HepG2 (cell line): ENCODE results near the gene TUBB2B. TPM values are rescaled to one million over a fixed set of nuclear protein-coding genes. Genes with fewer than 3 reads are reported as not detected.

Experiments
- CAMTA2 ChIP-seq: sonication (generic); formaldehyde crosslinking; IDR thresholded peaks from 2 replicates; pipeline ENCODE4 v1.4.0; 2020; ENCODE audit warnings: mild to moderate bottlenecking, missing genetic modification reagents, borderline replicate concordance
- EHMT2 ChIP-seq: fragments of 200-600 bp; sonication (generic); IDR thresholded peaks from 2 replicates; pipeline ENCODE4 v1.7.0; 2017; ENCODE audit warnings: antibody characterized with exemption, low read depth, low read length, borderline replicate concordance
- HOXA7 ChIP-seq: sonication (generic); formaldehyde crosslinking; IDR thresholded peaks from 2 replicates; pipeline ENCODE4 v1.8.1; 2022; ENCODE audit warnings: mild to moderate bottlenecking, missing genetic modification reagents, moderate library complexity
- HOXA9 ChIP-seq: sonication (generic); formaldehyde crosslinking; IDR thresholded peaks from 2 replicates; pipeline ENCODE4 v1.8.1; 2022; ENCODE audit warnings: missing genetic modification reagents, mild to moderate bottlenecking, moderate library complexity, borderline replicate concordance
- MAFF ChIP-seq: IDR thresholded peaks from 2 replicates; pipeline ENCODE4 v1.6.1; 2011; ENCODE audit warnings: low read depth, low read length, improper control_type of control experiment
- MEF2D ChIP-seq: sonication (generic); formaldehyde crosslinking; IDR thresholded peaks from 2 replicates; pipeline ENCODE4 v1.5.1; 2020; ENCODE audit warnings: mild to moderate bottlenecking, missing genetic modification reagents
- RBM22 ChIP-seq: fragments of 200-400 bp; formaldehyde crosslinking; optimal IDR thresholded peaks from 2 replicates; pipeline ENCODE3; 2017; ENCODE audit warnings: mild to moderate bottlenecking, low read length, moderate library complexity
- REXO4 ChIP-seq: sonication (generic); formaldehyde crosslinking; IDR thresholded peaks from 2 replicates; pipeline ENCODE4 v1.8.0; 2022; ENCODE audit warnings: missing genetic modification reagents, mild to moderate bottlenecking, borderline replicate concordance
- SIN3B ChIP-seq: fragments of 150-350 bp; IDR thresholded peaks from 2 replicates; pipeline ENCODE4 v1.6.1; 2014; ENCODE audit warnings: low read length
- TAF15 ChIP-seq: fragments of 200-400 bp; formaldehyde crosslinking; IDR thresholded peaks from one replicate; pipeline ENCODE4 v1.6.1; 2018; ENCODE audit warnings: mild to moderate bottlenecking, low read depth, low read length; ENCODE audit not compliant: poor library complexity, severe bottlenecking
- TP53 ChIP-seq: sonication (generic); formaldehyde crosslinking; conservative IDR thresholded peaks from 2 replicates; pipeline ENCODE4 v1.4.0; 2020; ENCODE audit warnings: missing genetic modification reagents
- ZNF326 ChIP-seq: sonication (generic); formaldehyde crosslinking; IDR thresholded peaks from 2 replicates; pipeline ENCODE4 v1.4.0; 2020; ENCODE audit warnings: missing genetic modification reagents, borderline replicate concordance
- ZNF629 ChIP-seq: sonication (generic); formaldehyde crosslinking; conservative IDR thresholded peaks from 2 replicates; pipeline ENCODE4 v1.5.0; 2020; ENCODE audit warnings: missing genetic modification reagents
- ZNF790 ChIP-seq: sonication (generic); formaldehyde crosslinking; IDR thresholded peaks from 2 replicates; pipeline ENCODE4 v1.8.0; 2022; ENCODE audit warnings: missing genetic modification reagents, mild to moderate bottlenecking, borderline replicate concordance
- ZSCAN20 ChIP-seq: sonication (generic); formaldehyde crosslinking; IDR thresholded peaks from 2 replicates; pipeline ENCODE4 v1.4.0; 2020; ENCODE audit warnings: missing genetic modification reagents, mild to moderate bottlenecking, borderline replicate concordance
- ZSCAN22 ChIP-seq: sonication (generic); formaldehyde crosslinking; IDR thresholded peaks from 2 replicates; pipeline ENCODE4 v1.4.0; 2020; ENCODE audit warnings: mild to moderate bottlenecking, missing genetic modification reagents
- polyA plus RNA-seq, 8 experiments: library from polyadenylated mRNA; depleted of rRNA in 3 of 8; stranded (reverse) in 7 of 8; unstranded in 1 of 8; fragments of >200 nt; fragmentation: Illumina TruSeq in 4 of 8; extraction: Trizol in 4 of 8; gene quantifications; 2 replicates each; pipeline versions ENCODE4 v1.2.1 to v1.2.3, GENCODE V29; 2011 to 2016; ENCODE audit warnings: low read depth in 4 of 8, missing spikeins in 1 of 8, mixed read lengths in 1 of 8; ENCODE audit not compliant: insufficient read depth in 1 of 8
- total RNA-seq, 5 experiments: library from RNA; depleted of rRNA; stranded (reverse); fragments of >200 nt; fragmentation: Illumina TruSeq; extraction: Trizol; gene quantifications; 2 replicates each; pipeline ENCODE4 v1.2.3, GENCODE V29; 2016; ENCODE audit warnings: low read depth in 1 of 5
- TF ChIP-seq, protein P1 (sequence below): sonication (generic); formaldehyde crosslinking; IDR thresholded peaks from 2 replicates; pipeline ENCODE4 v1.4.0; 2020; ENCODE audit warnings: missing genetic modification reagents, mild to moderate bottlenecking, borderline replicate concordance
- TF ChIP-seq, protein P2 (sequence below), 2 experiments: sonication (generic) in 1 of 2; formaldehyde crosslinking in 1 of 2; IDR thresholded peaks; 2 replicates each; pipeline versions ENCODE4 v1.5.1 to v1.6.1; 2011 to 2020; ENCODE audit warnings: borderline replicate concordance in 1 of 2, low read depth in 1 of 2, low read length in 1 of 2, mild to moderate bottlenecking in 1 of 2, missing genetic modification reagents in 1 of 2, moderate library complexity in 1 of 2
- TF ChIP-seq, protein P3 (sequence below): sonication (generic); formaldehyde crosslinking; IDR thresholded peaks from 2 replicates; pipeline ENCODE4 v1.5.1; 2020; ENCODE audit warnings: mild to moderate bottlenecking, moderate library complexity, missing genetic modification reagents
- TF ChIP-seq, protein P4 (sequence below): IDR thresholded peaks from 2 replicates; pipeline ENCODE4 v1.6.1; 2016; ENCODE audit warnings: mild to moderate bottlenecking, missing biosample characterization, missing genetic modification reagents

TUBB2B gene
- total and polyA plus RNA-seq, 2 of the 13 experiments (the other 11 are each of a cell fraction or from before 2014, with no cell fraction given), result 10.3 to 23.6 TPM

DNA sequence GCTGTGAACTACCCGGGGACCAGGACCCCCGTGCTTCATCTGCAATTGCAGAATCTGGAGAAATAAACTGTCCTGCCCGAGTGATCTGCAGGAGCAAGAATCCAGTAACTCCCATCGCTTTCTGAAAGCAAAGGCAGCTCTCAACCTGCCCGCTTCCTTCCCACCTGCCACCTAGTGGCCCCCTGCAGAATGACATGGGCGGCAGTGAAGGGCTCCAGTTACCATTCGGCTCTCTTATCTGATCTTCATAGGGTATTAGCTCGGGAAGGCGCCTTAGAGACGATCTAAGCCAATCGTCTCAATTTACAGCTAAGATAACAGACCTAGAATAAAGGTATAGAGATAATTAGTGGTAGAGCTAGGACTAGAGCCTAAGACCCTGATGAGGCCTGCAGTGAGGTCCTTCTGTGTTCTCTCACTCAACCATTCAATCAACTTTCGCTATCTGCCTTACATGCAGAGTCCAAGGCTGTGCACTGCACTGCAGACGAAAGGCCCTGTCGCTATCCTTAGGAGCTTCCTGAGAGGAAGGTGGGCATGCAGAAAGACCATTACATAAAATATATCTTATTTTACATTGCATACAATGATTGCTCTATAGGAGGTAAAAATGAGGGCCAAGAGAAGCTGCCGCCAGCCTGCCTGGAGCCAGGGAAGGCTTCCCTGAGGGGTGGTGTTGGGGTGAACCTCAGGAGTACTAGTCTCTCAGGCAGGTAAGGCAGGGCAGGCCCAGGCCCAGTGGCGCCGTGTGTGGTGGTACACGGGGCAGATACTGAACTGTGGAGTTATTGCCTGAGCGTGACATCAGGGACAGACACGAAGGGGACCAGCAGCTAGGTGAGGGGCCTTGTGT, 24.2 kb upstream of the TUBB2B start (continued):
- 0 out of 2 replicates have a peak, but pooled peaks have one; percentile 28 for TF ChIP-seq MEF2D (CRISPR knock-in tag)
- TF ChIP-seq RBM22, result no peak
- no peak for TF ChIP-seq SIN3B
- 0 out of 2 replicates have a peak, but pooled peaks have one; percentile 23 for TF ChIP-seq ZNF790 (CRISPR knock-in tag)
- TF ChIP-seq HOXA9 (CRISPR knock-in tag), result no peak
- TF ChIP-seq TAF15, result no peak
- no peak for TF ChIP-seq ZSCAN20 (CRISPR knock-in tag)
- TF ChIP-seq CAMTA2, result no peak
- TF ChIP-seq TP53 (CRISPR knock-in tag), result no peak
- no peak for TF ChIP-seq MAFF
- TF ChIP-seq REXO4 (CRISPR knock-in tag), result no peak
- no peak for TF ChIP-seq HOXA7 (CRISPR knock-in tag)
- TF ChIP-seq ZSCAN22 (CRISPR knock-in tag), result no peak
- TF ChIP-seq, protein P1, sequence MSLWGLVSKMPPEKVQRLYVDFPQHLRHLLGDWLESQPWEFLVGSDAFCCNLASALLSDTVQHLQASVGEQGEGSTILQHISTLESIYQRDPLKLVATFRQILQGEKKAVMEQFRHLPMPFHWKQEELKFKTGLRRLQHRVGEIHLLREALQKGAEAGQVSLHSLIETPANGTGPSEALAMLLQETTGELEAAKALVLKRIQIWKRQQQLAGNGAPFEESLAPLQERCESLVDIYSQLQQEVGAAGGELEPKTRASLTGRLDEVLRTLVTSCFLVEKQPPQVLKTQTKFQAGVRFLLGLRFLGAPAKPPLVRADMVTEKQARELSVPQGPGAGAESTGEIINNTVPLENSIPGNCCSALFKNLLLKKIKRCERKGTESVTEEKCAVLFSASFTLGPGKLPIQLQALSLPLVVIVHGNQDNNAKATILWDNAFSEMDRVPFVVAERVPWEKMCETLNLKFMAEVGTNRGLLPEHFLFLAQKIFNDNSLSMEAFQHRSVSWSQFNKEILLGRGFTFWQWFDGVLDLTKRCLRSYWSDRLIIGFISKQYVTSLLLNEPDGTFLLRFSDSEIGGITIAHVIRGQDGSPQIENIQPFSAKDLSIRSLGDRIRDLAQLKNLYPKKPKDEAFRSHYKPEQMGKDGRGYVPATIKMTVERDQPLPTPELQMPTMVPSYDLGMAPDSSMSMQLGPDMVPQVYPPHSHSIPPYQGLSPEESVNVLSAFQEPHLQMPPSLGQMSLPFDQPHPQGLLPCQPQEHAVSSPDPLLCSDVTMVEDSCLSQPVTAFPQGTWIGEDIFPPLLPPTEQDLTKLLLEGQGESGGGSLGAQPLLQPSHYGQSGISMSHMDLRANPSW, result no peak
- TF ChIP-seq, protein P2, sequence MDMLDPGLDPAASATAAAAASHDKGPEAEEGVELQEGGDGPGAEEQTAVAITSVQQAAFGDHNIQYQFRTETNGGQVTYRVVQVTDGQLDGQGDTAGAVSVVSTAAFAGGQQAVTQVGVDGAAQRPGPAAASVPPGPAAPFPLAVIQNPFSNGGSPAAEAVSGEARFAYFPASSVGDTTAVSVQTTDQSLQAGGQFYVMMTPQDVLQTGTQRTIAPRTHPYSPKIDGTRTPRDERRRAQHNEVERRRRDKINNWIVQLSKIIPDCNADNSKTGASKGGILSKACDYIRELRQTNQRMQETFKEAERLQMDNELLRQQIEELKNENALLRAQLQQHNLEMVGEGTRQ (IDR thresholded peaks at IDR 0.05; ENCODE audit: low read depth, low read length), result no peak
- TF ChIP-seq, protein P2 (CRISPR knock-in tag; IDR thresholded peaks at IDR 0.05; ENCODE audit: borderline replicate concordance), result no peak
- TF ChIP-seq, protein P3, sequence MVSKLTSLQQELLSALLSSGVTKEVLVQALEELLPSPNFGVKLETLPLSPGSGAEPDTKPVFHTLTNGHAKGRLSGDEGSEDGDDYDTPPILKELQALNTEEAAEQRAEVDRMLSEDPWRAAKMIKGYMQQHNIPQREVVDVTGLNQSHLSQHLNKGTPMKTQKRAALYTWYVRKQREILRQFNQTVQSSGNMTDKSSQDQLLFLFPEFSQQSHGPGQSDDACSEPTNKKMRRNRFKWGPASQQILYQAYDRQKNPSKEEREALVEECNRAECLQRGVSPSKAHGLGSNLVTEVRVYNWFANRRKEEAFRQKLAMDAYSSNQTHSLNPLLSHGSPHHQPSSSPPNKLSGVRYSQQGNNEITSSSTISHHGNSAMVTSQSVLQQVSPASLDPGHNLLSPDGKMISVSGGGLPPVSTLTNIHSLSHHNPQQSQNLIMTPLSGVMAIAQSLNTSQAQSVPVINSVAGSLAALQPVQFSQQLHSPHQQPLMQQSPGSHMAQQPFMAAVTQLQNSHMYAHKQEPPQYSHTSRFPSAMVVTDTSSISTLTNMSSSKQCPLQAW (CRISPR knock-in tag), result peak; percentile 49; the same call in 1 of the 2 replicates
- TF ChIP-seq, protein P4, sequence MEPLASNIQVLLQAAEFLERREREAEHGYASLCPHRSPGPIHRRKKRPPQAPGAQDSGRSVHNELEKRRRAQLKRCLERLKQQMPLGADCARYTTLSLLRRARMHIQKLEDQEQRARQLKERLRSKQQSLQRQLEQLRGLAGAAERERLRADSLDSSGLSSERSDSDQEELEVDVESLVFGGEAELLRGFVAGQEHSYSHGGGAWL (CRISPR knock-in tag), result no peak
- TF ChIP-seq ZNF326 (CRISPR knock-in tag), result no peak
- TF ChIP-seq ZNF629, result no peak
- TF ChIP-seq EHMT2, result no peak
